GM13977 (cell line): ENCODE measurements around the gene POLR2E.

Experiments
- DNase-seq: peaks from one replicate; pipeline ENCODE4 v3.0.0; 2012; ENCODE audit warnings: low spot score
- CTCF ChIP-seq: IDR thresholded peaks from 2 replicates; pipeline ENCODE4 v1.5.1; 2012; ENCODE audit warnings: mild to moderate bottlenecking, control low read depth; ENCODE audit not compliant: insufficient read depth; ENCODE audit errors: extremely low read depth, missing control alignments
- in situ Hi-C: fragments of 300-500 bp; cut with MboI; formaldehyde crosslinking; loops from one replicate; pipeline ENCODE4 v1.12.0; 2022; ENCODE audit warnings: low sequenced_read_pairs, low pct_unique_long_range_greater_than_20kb, mixed read lengths, inconsistent platforms; ENCODE audit not compliant: unreplicated experiment

The POLR2E gene

GRCh38 chr19:1051791-1052190 is 43.4 kb downstream of the POLR2E start:
- no peak for DNase-seq
- in situ Hi-C loops: no loop called here
- no peak for TF ChIP-seq CTCF

GRCh38 chr19:1050989-1051788 is 44.0 kb downstream of the POLR2E start:
- no peak for TF ChIP-seq CTCF
- in situ Hi-C loops: no loop called here

GRCh38 chr19:1049800-1050199 is 45.4 kb downstream of the POLR2E start:
- in situ Hi-C loops: no loop called here
- DNase-seq: no peak
- no peak for TF ChIP-seq CTCF

More at GRCh38 chr19:1050989-1051788, 44.0 kb downstream of the POLR2E start:
- no peak for DNase-seq

GRCh38 chr19:1049106-1049505 is 46.1 kb downstream of the POLR2E start:
- DNase-seq: no peak
- in situ Hi-C loops: no loop called here
- TF ChIP-seq CTCF: no peak

GRCh38 chr19:1047696-1048147 is 47.5 kb downstream of the POLR2E start:
- no peak for DNase-seq
- no peak for TF ChIP-seq CTCF
- in situ Hi-C loops: no loop called here

GRCh38 chr19:1046836-1047695 is 48.1 kb downstream of the POLR2E start:
- in situ Hi-C loops: no loop called here
- no peak for DNase-seq
- TF ChIP-seq CTCF: no peak
